Ovary (tissue), 3 donors: Measurements from ENCODE around the gene SMIM8.

Source experiments
- CTCF ChIP-seq, 3 donors: fragments of 450-650 bp in 2 of 3; fragments of 200-600 bp in 1 of 3; IDR thresholded peaks; one replicate each; pipeline versions ENCODE4 v1.5.1 to v1.8.0; 2016 to 2022; ENCODE audit warnings: antibody characterized with exemption in 3 of 3, mild to moderate bottlenecking in 1 of 3
- EP300 ChIP-seq: sonication (generic); formaldehyde crosslinking; IDR thresholded peaks from one replicate; pipeline ENCODE4 v1.6.1; 2017; ENCODE audit warnings: antibody characterized with exemption
- POLR2A ChIP-seq: fragments of 450-650 bp; IDR thresholded peaks from one replicate; pipeline ENCODE4 v1.6.1; 2017; ENCODE audit warnings: antibody characterized with exemption, mild to moderate bottlenecking, moderate library complexity
- donor health status: DM: no; HTN: no; CAD: no.

- no peak for TF ChIP-seq CTCF (IDR thresholded peaks at IDR 0.05)
- no peak for TF ChIP-seq POLR2A
- TF ChIP-seq EP300, result no peak
Measured at GRCh38 chr6:87346700-87347099, 24.3 kb downstream of the SMIM8 start.
